GM18867 (cell line): ENCODE measurements around the gene CA12.
"Not testable (repeated sequence)": the region's sequence is repeated elsewhere in the genome, so short reads cannot be mapped to it uniquely, and the experiment has no call there.

Experiments
- ATAC-seq: cut with Tn5 transposase; IDR thresholded peaks from one replicate; pipeline ENCODE4 v1.9.1; 2021; ENCODE audit warnings: mild to moderate bottlenecking, moderate library complexity; ENCODE audit not compliant: unreplicated experiment

The CA12 gene

DNA sequence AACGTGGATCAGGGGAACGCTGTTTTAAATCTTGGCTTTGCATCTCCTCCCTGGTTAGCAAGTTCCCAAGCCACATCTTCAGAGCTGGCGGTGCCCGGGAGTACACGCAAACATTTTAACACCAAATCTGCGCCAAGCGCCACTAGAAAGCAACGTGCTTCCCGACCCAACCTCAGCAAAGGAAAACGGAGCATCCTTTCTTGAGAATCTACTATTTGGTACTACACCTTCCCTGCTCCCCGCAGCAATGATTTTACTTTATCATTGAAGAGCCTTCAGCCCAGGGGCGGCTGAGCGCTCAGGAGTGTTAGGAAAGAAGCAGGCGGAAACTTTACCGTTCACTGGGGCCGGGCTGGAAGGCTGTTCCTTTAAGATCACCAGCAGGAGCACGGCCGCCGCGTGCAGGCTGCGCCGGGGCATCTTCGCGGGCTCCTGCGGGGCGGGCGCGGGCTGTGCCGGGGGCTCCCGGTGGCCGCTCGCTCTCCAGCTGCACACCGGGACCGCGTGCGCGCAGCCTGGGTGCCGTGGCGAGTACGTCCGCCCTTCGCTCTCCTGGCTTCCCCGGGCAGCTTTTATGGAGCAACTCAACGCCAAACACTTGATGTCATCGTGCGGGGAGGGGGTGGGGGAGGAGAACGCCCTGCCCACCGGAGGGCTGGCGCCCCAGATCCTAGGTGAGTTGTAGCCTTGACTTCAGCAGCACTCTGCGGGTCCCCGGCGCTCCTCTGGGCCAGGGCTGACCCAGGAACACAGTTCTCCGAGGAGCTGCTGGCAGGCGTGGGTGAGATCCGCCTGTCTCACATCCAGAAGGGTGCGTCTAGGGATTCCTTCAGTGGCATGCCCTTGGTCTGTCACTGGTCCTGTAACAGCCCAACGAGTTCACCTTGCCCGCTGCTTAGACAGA, at the start of gene CA12:
Gene CA12 (minus strand): TSS at position 546 of the 904 bp plus-strand sequence. CDS start 126 bp downstream, at position 420.
- ATAC-seq, result no peak

DNA sequence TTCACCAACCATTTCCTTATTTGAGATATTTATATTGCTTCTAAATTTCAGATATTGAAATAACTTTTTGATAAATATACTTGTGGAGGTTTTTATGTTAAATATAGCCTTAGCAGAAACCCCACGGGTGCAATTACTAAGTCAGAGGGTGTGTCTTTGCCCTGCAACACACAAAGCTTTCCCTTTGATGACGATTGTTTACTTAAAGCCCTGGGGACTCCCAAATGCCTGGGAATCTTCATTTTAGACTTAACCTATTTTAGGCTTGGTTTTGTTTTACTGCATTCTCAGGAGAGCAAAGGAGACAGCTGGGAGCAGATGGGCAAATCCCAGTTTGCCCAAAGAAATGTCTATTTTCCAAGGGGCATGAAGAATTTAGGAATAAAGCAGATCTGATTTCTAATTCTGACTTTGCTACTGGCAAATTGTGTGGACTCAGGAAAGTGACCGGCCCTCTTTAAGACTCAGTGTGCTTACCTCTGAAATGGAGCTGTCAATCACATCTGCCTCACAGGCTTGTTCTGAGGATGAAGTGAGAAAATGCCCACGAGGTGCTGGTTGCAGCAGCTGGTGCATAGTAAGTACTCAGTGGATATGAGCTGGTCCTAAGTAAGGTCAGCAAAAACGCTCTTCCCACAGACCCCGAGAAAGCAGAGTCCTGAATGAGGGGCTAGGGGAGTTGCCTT, 49.3 kb upstream of the CA12 start:
- ATAC-seq, result no peak

DNA sequence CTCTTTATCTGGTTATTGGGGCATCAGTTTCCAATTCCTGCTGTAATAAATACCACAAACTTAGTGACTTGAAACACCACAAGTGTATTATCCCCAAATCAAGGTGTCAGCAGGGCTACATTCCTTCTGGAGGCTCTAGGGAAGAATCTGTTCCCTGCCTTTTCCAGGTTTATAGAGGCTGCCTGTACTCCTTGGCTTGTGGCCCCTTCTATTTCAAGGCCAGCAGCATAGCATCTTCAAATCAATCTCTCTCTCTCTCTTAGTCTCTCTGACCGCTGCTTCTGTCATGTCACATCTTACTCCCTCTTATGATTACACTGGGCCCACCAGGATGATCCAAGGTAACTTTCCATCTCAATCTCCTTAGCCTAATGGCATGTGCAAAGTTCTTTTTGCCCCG, 44.9 kb upstream of the CA12 start:
- no peak for ATAC-seq

GRCh38 chr15:63425426-63425985, 43.9 kb upstream of the CA12 start:
- no peak for ATAC-seq

GRCh38 chr15:63422891-63423590, 41.4 kb upstream of the CA12 start:
- ATAC-seq, result no peak

- ATAC-seq, result no peak
Observed at GRCh38 chr15:63421433-63421832, 39.8 kb upstream of the CA12 start.

DNA sequence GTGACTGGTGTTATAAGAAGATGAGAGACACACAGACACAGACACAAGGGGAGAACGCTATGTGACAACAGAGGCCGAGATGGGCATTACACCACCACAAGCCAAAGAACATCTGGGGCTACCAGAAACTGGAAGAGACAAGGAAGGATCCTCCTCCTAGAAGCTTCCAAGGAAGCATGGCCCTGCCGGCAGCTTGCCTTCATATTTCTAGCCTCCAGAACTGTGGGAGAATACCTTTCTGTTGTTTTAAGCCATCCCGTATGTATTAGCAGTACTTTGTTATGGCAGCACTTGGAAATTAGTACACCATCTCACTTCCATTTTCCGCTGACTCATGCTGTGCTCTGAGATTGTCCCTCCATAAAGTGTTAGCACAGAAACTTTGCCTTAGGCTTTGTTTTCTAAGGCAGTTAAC, 38.7 kb upstream of the CA12 start:
- no peak for ATAC-seq

GRCh38 chr15:63418811-63419210, 37.2 kb upstream of the CA12 start:
- ATAC-seq, result no peak

GRCh38 chr15:63417721-63418120, 36.1 kb upstream of the CA12 start:
- no peak for ATAC-seq

GRCh38 chr15:63417274-63417673, 35.6 kb upstream of the CA12 start:
- not testable (repeated sequence) for ATAC-seq

GRCh38 chr15:63414474-63415120, 33.0 kb upstream of the CA12 start:
- ATAC-seq, result no peak

DNA sequence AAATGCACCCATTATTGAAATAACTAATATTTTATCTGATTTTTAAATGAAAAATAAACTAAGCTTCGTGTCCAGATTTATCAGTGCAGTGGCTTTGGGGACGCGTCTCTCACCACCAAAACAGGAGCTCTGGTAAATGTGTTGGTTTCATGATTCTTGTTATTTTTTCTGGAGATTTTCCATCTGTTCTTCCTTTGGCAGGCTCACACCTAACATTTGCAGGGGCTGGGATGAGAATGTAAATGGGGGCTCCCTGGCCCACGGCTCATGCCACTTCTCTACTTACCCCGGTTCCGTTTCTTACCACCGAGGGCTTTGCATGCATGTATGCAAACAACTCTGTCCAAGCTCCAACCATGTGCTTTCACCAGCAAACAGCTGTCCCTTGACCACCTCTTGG, 30.9 kb upstream of the CA12 start:
- no peak for ATAC-seq

- ATAC-seq, result no peak
Observed at GRCh38 chr15:63411866-63412265, 30.2 kb upstream of the CA12 start.

DNA sequence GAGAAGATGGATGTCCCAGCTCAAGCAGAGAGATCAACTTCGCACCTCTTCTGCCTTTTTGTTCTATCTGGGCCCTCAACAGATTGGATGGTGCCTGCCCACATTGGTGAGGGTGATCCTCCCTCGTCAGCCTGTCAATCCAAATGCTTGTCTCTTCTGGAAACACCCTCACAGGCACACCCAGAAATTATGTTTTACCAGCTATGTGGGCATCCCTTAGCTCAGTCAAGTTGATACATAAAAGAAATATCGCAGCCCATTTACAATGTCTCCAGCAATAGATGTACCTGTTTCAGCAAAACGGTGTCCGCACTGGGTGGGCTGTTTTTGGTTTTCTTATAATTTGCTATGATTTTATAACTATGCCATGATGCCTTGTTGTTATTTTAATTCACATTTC, 27.5 kb upstream of the CA12 start:
- no peak for ATAC-seq

DNA sequence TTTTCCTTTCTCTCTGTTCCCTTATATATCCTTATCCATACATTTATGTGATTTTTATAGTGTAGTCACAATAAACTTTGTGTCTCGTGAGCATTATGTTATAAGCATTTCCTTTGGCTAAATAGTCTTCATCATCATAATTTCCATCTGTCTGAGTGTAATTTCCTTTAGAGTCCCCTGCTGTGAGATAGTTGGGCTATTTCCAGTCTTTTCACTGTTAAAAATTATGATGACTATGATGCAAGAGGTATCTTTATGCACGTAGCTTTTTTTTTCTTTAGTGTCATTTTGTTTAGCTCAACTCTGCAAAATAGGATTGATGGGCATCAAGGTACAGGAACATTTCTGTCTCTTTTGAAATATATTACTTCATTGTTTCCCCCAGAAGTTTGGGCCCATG, 26.9 kb upstream of the CA12 start:
- no peak for ATAC-seq

GRCh38 chr15:63407612-63408011, 26.0 kb upstream of the CA12 start:
- ATAC-seq, result no peak

DNA sequence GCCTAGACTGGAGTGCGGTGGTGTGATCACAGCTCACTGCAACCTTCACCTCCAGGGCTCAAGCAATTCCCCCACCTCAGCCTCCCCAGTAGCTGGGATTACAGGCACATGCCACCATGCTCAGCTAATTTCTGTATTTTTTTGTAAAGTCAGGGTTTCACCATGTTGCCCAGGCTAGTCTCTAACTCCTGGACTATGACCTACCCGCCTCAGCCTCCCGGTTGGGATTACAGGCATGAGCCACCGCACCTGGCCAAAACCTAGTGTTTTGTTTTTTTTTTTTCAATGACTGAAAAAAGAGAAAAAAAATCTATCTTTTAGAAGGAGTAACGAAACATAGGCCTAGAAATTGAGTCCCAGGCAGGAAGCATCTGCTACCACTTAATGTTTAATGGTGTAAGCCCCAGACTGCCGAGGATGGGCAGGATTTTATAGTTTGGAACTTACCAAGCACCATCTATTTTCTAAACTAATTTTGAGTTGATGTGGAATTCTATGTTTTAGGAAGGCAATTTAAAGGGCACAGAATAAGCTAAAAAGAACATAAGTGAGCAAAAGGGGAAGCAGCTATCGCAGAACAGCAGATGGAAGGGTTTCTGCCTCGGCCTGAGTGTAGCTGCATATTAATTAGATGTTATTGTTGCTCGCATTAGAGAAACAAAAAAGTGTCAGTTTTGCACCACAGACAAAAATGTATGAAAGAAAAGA, 24.2 kb upstream of the CA12 start:
- no peak for ATAC-seq

GRCh38 chr15:63405159-63405558, 23.5 kb upstream of the CA12 start:
- ATAC-seq, result no peak

DNA sequence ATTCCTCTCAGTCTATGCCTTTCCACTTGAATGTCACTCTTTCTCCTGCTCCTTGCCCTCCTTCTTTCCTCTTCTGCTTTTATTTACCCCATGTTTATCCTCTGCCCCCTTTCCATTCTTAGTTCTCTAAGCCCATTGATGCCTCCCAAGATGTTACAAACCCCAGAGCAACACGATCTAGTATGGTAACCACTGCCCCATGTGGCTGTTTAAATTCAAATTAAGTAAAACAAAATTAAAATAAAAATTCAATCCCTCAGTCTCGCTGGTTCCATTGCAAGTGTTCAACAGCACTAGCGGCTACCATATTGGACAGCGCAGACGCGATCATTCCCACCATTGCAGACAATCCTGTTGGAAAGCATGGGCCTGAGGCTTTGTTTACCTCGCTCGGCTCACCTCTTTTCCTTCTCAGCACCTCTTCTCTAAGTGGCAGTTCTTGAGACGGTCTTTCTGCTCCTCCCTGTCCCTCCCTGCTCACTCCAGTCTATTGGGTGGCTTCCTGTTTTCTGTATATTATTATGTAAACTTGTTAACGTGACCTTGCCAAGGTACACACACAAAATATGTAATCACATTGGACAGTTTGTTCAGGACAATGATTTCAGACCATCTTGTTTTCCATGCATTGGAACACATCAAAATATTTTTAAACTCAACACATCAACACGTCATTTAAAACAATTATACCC, 21.8 kb upstream of the CA12 start:
- no peak for ATAC-seq
